SK-N-MC (cell line): ENCODE results near the gene GSAP.

Experiments
- EZH2 ChIP-seq: fragments of 200-600 bp; sonication (generic); IDR thresholded peaks from one replicate; pipeline ENCODE4 v1.6.1; 2017; ENCODE audit warnings: antibody characterized with exemption
- FOXP2 ChIP-seq: optimal IDR thresholded peaks from 2 replicates; pipeline ENCODE3; 2011; ENCODE audit warnings: mild to moderate bottlenecking, moderate library complexity; ENCODE audit not compliant: insufficient read depth; ENCODE audit errors: extremely low read length, control extremely low read depth
- POLR2AphosphoS5 ChIP-seq: IDR thresholded peaks from 2 replicates; pipeline ENCODE4 v1.6.1; 2012; ENCODE audit warnings: mild to moderate bottlenecking, low read depth, low read length, borderline replicate concordance

DNA sequence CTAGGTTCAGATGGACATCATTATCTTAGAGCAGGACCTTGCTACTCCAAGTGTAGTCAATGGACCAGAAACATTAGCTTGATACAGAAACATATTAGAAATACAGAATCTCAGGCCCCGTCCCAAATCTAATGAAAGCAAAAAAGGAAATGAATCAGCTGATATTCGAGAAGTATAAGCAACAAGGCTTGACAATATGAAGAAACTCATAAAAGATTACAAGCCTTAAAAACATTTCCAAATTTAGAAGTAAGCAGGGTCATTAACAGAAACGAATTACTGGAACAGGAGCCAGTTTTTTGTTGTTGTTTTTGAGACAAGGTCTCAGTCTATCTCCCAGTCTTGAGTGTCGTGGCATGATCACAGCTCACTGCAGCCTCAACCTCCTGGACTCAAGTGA is 40.5 kb upstream of the GSAP start:
- TF ChIP-seq EZH2: no peak
- no peak for TF ChIP-seq POLR2AphosphoS5
- no peak for TF ChIP-seq FOXP2
